Fibroblast of the aortic adventitia (primary cell): ENCODE measurements around the gene JMJD1C. TPM values are rescaled to one million over a fixed set of nuclear protein-coding genes. Genes with fewer than 3 reads are reported as not detected.
"Not testable (repeated sequence)": the region's sequence is repeated elsewhere in the genome, so short reads cannot be mapped to it uniquely, and the experiment has no call there.

ENCODE experiments used
- DNase-seq: peaks from one replicate; pipeline ENCODE4 v3.0.0-alpha.2; 2010; ENCODE audit warnings: low read depth
- H3K4me3 ChIP-seq: 2 replicates; pipeline ENCODE4 v1.5.1; 2011; ENCODE audit warnings: low read depth, mild to moderate bottlenecking, control low read depth, low read length, moderate library complexity
- total RNA-seq: library from RNA; depleted of rRNA; stranded (reverse); fragments of >200 nt; gene quantifications from 2 replicates; pipeline ENCODE4 v1.2.3, GENCODE V29; 2012; ENCODE audit warnings: low replicate concordance
- TF ChIP-seq, protein P1 (sequence below): IDR thresholded peaks from 2 replicates; pipeline ENCODE4 v1.5.1; 2011; ENCODE audit warnings: mild to moderate bottlenecking, low read length, control low read depth, inconsistent platforms; ENCODE audit not compliant: insufficient read depth

The JMJD1C gene
- total RNA-seq, 1 donor, result 120 TPM

- no peak overlapping the region for H3K4me3 ChIP-seq
- no peak for DNase-seq
Observed at GRCh38 chr10:63390521-63390920, 75.3 kb downstream of the JMJD1C start.

GRCh38 chr10:63388421-63389031 lies 77.3 kb downstream of the JMJD1C start:
- DNase-seq, result no peak
- TF ChIP-seq, protein P1, sequence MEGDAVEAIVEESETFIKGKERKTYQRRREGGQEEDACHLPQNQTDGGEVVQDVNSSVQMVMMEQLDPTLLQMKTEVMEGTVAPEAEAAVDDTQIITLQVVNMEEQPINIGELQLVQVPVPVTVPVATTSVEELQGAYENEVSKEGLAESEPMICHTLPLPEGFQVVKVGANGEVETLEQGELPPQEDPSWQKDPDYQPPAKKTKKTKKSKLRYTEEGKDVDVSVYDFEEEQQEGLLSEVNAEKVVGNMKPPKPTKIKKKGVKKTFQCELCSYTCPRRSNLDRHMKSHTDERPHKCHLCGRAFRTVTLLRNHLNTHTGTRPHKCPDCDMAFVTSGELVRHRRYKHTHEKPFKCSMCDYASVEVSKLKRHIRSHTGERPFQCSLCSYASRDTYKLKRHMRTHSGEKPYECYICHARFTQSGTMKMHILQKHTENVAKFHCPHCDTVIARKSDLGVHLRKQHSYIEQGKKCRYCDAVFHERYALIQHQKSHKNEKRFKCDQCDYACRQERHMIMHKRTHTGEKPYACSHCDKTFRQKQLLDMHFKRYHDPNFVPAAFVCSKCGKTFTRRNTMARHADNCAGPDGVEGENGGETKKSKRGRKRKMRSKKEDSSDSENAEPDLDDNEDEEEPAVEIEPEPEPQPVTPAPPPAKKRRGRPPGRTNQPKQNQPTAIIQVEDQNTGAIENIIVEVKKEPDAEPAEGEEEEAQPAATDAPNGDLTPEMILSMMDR, result no peak
- no peak overlapping the region for H3K4me3 ChIP-seq

More at GRCh38 chr10:63390521-63390920, 75.3 kb downstream of the JMJD1C start:
- TF ChIP-seq, protein P1, result no peak

DNA sequence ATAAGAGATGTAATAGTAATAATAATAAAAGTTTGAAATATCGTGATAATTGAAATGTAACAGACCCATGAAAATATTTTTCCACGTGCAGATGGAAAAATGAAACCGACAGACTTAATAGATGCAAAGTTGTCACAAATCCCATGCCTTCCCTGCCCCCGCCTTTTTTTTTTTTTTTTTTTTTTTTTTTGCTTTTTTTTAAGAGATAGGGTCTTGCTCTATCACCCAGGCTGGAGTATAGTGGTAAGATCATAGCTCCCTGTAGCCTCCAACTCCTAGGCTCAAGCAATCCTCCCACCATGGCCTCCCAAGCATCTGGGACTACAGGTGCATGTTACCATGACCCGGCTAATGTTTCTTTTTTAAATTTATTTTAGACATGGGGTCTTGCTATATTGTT lies 80.5 kb downstream of the JMJD1C start:
- no peak for DNase-seq
- TF ChIP-seq, protein P1, result no peak
- no peak overlapping the region for H3K4me3 ChIP-seq

DNA sequence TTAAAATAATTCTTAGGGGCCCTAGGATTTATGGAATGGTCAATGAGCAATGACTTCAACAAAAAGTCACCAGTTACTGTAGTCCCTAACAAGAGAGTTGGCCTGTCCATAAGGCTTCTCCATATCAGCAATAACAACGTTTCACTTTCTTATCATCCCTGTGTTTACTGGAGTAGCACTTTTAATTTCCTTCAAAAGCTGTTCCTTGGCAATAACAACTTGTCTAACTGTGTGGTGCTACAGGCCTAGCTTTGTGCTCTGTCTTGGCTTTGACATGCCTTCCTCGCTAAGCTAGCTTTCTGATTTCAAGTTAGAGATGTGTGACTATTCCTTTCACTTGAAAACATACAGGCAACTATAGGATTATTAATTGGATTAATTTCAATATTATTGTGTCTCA lies 81.1 kb downstream of the JMJD1C start:
- H3K4me3 ChIP-seq, result no peak overlapping the region
- DNase-seq, result no peak
- TF ChIP-seq, protein P1, result no peak

GRCh38 chr10:63384001-63384400 lies 81.8 kb downstream of the JMJD1C start:
- TF ChIP-seq, protein P1, result no peak
- no peak overlapping the region for H3K4me3 ChIP-seq
- no peak for DNase-seq

DNA sequence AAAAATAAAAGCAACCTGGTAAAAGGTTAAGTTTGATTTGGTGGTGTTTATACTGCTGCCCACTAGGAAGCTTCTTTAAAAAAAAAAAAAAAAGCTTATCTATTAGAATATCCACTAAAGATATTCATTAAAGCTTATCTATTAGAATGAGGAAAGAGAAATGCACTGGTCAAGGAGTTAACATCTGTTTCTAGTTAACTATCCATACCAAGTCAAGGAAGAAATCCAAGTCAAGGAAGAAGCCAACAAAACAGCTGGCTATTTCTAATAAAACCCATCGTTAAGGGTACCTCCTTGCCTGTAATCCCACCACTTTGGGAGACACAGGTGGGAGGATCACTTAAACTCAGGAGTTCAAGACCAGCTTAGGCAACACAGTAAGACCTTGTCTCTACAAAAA lies 82.6 kb downstream of the JMJD1C start:
- TF ChIP-seq, protein P1, result no peak
- DNase-seq, result peak; percentile 64
- no peak overlapping the region for H3K4me3 ChIP-seq

DNA sequence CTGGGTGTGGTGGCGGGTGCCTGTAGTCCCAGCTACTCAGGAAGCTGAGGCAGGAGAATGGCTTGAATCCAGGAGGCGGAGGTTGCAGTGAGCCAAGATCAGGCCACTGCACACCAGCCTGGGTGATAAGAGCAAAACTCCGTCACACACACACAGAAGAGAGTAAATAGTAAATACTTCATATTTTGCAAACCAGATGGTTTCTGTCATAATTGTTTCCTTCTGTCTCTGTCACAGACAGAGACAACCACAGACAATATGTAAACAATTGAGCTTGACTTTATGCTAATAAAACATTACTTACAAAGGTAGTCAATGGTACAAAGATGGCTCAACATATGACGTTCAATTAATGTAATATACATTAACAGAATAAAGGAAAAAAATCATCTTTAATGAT lies 83.7 kb downstream of the JMJD1C start:
- H3K4me3 ChIP-seq, result no peak overlapping the region
- DNase-seq, result no peak
- TF ChIP-seq, protein P1, result no peak

DNA sequence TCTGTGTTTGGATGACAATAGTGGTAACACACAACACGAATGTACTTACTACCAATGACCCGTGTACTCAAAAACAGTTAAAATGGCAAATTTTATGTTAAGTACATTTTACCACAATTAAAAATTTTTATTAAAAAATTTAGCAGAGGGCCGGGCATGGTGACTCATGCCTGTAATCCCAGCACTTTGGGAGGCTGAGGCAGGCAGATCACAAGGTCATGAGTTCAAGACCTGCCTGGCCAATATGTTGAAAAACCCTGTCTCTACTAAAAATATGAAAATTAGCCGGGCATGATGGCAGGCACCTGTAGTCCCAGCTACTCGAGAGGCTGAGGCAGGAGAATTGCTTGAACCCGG lies 88.5 kb downstream of the JMJD1C start:
- DNase-seq, H3K4me3 ChIP-seq: not testable (repeated sequence)
